ENCODE data around the gene TMEM132C.

TMEM132C gene

DNA sequence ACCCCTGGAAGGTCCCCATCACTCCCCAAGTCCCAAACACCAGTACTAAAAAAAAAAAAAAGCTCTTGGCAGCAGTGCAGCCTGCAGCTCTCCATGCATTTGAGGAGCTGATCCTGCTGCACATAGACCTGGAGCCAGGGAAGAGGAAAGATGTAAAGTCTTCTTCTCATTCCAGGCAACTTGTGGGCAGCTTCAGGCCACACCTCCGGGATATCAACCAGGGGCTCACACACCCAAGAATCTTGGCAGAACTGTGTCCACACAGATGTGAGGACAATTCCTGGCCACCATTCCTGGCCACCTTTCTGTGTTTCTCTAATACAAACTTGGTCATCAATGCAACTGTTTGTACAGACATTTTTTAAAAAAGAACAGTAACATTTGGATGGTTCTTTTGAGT lies 72.7 kb downstream of the TMEM132C start:
- no peak for DNase-seq

DNA sequence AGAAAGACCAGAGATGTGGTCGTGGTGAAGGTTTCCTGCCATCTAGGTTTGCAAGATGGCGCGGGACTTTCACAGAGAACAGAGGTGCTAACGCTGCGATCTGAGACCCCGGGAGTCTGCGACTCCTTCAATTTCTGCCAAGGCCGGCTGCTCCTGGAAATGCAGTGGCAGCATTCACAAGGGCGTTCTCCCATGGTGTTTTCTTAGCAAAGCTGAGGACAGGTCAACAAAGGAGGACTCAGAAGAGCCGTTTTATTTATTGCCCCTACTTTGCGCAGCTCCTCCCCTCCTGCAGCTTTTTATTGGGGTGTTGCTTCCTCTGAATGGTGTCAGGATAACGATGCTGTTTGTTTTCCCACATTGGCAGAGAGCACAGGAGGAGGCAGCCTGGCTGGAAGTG lies 86.3 kb downstream of the TMEM132C start:
- no peak for DNase-seq

DNA sequence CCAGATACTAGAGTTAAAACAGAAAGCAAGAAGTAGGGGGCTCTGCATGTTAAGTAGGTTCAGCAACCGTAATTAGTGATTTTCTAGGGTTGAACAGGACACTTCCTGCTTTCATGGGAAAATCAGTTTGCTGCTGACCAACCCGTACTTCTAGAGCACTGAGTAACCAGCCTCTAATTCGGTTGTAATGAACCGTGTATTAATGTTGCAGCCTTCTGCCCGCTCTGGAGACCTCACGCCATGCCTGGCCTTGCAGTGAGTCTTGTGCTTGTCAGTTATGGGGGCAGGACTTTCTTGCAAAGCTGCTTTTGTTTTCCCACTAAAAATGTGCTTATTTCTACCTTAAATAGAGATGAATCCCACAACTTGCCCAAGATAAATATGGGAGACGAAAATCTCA lies 89.6 kb downstream of the TMEM132C start:
- DNase-seq = no peak

DNA sequence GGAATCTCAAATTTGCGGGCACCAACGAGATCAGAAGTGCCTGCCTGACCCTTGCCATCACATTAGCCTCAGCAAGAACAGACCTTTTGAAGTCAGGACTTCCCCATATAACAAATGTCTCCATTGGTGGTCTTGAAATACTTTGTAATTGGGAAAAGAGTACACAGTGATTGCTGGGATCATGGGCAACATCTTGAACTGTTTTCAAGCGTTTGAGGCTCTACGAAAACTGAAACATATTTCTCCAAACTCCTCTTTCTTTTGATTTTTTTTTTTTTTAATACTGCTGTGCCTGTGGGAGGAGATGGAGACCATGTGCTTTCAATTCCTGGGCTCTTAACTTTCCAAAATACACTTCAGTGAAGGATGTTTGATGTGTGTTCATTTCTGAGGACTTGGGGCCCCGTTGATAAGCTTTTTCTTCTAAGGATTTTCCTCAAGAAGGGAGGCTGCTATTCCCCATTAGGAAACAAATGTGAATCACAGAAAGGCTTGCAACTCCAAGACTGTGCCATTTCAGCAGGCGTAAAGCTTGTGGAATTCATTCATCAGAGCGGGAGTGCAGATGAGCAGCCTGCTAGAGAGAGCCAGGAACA lies 94.5 kb downstream of the TMEM132C start:
- DNase-seq = no peak

DNA sequence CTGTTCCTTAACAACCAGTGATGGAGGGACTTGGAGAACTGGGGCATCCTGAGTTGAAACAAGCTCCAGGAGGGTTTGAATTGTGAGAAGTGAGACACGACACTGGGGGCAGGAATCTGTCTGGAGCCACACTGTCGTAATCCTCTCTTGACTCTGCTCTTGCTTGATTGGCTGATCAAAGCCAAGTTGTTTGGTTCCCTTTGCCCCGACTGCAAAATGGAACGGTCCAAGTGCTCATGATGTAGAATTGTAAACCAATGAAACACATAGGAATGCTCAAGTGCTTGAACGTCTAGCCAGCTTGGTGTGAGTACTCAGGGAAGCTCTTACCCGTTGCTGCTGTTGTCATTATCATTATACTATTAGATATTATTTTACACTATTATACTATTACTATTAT lies 98.1 kb downstream of the TMEM132C start:
- no peak for DNase-seq

GRCh38 chr12:128365651-128366231 lies 98.8 kb downstream of the TMEM132C start:
- no peak for DNase-seq

DNA sequence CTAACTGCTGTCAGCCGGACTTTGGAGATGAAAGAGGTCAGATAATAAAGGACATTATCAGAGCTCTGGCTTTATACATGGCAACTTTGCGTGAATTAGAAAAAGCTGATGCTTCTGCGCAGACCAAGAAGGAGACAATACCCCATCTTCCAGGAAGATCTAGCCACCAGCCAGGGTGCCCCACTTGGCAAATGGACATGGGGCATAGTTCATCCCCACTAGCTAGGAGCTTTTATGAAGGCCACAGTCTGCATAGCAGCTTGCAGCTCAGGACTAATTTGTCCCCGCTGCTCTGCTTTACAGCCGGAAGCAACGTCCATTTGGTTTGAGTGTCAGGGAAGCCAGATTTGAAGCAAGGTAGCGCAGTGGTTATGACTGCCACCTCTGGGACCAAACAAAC lies 101.0 kb downstream of the TMEM132C start:
- no peak for DNase-seq

GRCh38 chr12:128381541-128381940 lies 114.6 kb downstream of the TMEM132C start:
- no peak for DNase-seq

- no peak for DNase-seq
Measured at GRCh38 chr12:128381946-128382345, 115.0 kb downstream of the TMEM132C start.

DNA sequence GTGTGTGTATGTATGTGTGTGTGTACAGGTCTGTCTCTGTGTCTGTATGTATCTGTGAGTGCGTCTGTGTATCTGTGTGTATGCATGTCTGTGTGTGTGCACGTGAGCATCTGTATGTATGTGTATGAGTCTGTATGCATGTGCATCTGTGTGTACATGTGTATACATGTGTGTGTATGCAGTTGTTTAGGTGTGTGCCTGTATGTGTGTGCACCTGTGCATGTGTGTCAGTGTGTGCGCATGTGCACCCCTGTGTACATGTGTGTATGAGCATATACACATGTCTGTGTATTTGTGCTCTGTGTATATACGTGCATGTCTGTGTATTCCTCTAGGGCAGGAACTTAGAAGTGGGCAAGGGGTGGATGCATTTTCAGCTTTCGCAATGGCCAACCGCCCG lies 116.0 kb downstream of the TMEM132C start:
- DNase-seq = no peak

GRCh38 chr12:128383357-128383937 lies 116.5 kb downstream of the TMEM132C start:
- DNase-seq = no peak

DNA sequence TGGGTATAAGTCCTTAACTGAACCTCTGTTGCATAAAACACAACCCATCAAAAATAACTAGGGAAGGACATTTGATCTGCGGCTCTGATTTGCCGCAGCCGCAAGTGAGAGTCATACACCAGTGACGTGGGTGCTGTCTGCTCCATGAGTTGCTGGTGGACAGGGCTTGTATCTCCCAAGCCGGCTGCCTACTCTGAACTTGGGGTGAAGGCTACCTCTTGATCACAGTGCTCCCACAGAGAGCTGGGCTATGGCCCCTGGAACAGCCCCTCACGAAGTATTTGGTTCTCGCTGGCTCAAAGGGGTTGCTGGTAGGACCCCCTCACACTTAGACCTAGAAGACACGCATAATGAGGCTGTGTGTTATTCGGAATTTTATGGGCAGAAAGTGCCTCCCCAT lies 118.8 kb downstream of the TMEM132C start:
- DNase-seq = no peak

GRCh38 chr12:128387811-128388422 lies 120.9 kb downstream of the TMEM132C start:
- DNase-seq = no peak

DNA sequence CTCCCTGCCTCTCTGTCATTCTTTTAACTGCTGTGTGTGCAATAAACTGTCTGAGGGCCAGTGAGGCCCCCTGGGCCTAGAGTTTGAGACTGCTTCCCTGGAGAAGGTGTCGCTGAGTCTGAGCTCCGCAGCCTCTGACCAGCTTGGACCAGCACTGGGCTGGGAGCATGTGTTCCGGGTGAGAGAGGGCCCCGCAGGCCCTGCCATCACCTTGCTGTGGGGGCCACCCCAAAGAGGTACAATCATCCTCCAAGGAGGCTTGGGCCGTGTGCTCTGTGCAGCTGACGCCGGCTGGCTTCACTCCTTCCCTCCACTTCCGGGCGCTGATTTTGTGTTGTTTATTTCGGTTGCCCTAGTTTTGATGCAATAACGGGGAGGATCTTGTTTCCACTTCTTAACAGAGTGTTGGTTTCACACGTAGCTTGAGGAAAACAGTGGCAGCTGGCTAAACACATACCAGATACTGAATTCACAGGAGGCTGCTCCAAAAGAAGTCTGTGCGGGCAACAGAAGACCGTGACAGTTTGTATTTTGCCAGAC lies 121.6 kb downstream of the TMEM132C start:
- no peak for DNase-seq

- DNase-seq = no peak
Measured at GRCh38 chr12:128393346-128393745, 126.4 kb downstream of the TMEM132C start.

DNA sequence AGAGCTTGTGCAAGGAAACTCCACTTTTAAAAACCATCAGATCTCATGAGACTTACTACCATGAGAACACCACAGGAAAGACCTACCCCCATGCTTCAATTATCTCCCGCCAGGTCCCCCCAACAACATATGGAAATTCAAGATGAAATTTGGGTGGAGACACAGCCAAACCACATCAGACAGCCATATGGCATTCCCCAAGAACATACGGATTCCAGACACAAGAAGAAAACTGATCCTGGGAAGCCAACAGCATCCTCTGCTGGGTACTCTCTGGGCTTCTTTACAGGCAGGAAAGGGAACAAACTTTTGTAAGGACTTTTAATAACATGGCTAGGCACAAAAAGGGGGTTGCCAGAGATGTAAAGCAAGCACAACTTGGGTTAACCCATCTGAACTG lies 127.2 kb downstream of the TMEM132C start:
- no peak for DNase-seq

DNA sequence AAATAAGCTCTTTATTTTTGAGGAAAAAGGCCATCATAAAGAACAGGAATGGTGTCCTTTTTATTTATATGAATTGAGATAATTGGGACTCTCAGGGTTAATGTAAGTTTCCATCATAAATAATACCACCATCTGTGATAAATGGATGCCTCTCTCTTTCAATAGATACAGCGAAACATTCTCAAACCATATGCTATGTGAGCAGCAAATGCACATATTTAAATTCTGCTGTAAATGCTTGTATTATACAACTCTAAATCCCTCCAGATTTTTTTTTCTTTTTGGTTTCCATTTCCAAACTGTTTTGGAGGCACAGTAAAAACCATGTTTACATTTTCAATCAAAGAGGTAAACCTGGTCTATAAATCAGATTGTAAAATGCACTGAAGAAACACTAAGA lies 132.3 kb downstream of the TMEM132C start:
- no peak for DNase-seq

- DNase-seq = no peak
Measured at GRCh38 chr12:128402486-128403243, 135.7 kb downstream of the TMEM132C start.

- DNase-seq = no peak
Measured at GRCh38 chr12:128408669-128409068, 141.7 kb downstream of the TMEM132C start.

- no peak for DNase-seq
Measured at GRCh38 chr12:128415036-128415560, 148.1 kb downstream of the TMEM132C start.

GRCh38 chr12:128418944-128419343 lies 152.0 kb downstream of the TMEM132C start:
- no peak for DNase-seq

GRCh38 chr12:128420163-128420562 lies 153.2 kb downstream of the TMEM132C start:
- DNase-seq = no peak

DNA sequence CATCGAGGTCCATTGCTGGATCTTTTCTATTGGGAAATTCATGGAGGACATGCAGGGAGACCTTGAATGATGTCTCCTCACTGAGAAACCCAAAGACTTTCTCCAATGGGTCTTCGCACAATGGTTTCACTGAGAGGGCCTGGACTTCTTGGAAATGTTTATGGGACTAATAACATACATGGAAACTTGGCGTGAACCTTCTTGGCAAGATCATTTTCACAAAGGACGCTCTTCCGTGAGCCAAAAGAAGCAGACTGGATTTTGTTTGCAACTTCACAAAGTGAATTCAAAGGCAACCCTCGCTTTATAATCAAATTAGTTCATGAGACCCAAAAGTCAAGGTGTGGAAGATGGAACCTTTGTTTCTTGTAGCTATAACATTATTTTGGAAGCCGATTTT lies 154.4 kb downstream of the TMEM132C start:
- DNase-seq = no peak
